OCI-M2 (cell line): Measurements from ENCODE around the gene FHOD1.

Experiments used
- DNase-seq: peaks from one replicate; lab custom pipeline; 2025; ENCODE audit not compliant: unreplicated experiment; lab: John Stamatoyannopoulos, UW

FHOD1 gene

DNA sequence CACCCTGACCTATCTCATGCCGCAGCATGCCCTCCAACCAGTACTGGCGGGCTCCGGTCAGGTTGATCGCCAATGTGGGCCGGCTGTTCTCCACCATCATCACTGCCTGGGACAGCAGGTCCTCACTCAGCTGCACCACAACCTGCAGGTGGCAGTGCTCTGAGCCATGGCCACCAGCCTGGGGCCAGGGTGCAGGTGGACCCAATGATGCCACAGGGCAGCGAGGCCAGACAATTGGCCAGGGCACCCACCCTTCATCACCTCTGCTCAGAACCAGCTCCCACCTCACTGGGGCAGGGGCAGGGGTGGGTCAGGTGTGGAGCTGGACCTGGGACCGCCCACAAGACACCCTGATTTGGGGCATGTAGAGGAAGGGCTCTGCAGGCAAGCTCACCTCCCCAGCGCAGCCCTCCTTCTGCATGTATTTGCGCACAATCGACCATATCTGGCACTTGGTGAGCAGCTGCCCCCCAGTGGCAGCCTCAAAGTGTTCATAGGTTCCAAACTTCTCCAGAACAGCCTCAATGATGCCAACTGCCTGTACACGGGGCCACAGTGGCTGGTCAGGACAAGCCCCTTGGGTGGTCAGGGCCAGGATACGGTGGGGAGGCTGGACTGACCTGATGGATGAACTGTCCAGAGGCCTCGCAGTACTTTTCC is 67.7 kb downstream of the FHOD1 start:
- no peak for DNase-seq
